ENCODE data around the gene RNF34. TPM values are rescaled to one million over a fixed set of nuclear protein-coding genes. Genes with fewer than 3 reads are reported as not detected.

RNF34 gene
- total RNA-seq (10 to 100 TPM; 26.9 to 30.9 TPM), polyA plus RNA-seq (10 to 100 TPM; 15.8 to 15.9 TPM)
- long read RNA-seq, donor 1, transcript RNF34-201 (6 exons, 2,066 nt): major isoform, 45 of 78 reads
- long read RNA-seq, donor 1, transcript RNF34-203 (7 exons, 2,051 nt): minor isoform, 5 of 78 reads
- long read RNA-seq, donor 1, partial matches to known transcripts: 6 of 78 reads
- long read RNA-seq, donor 1, other reads (novel, unspliced or antisense): 21 of 78 reads
- long read RNA-seq, donor 2, transcript RNF34-201 (6 exons, 2,066 nt): major isoform, 8 of 20 reads
- long read RNA-seq, donor 2, partial matches to known transcripts: 3 of 20 reads
- long read RNA-seq, donor 2, other reads (novel, unspliced or antisense): 9 of 20 reads

- Histone ChIP-seq H3K9me3 (ENCODE audit: control insufficient read depth, low read length) (no peaks in the 10 kb centered on the region), H3K4me1 (ENCODE audit: control insufficient read depth in 1 of 2, insufficient read depth in 2 of 2, low read length in 2 of 2) (no peaks in the 10 kb centered on the region)
Measured at GRCh38 chr12:121399391-121400331, at the start of gene RNF34. RNF34 (plus strand) TSS chr12:121400118; CDS start chr12:121400213, 95 bp downstream.

GRCh38 chr12:121351820-121352681 is 47.9 kb upstream of the RNF34 start, which contains the start of gene ANAPC5:
ANAPC5 (minus strand) TSS chr12:121352411; CDS start chr12:121352340, 71 bp downstream.
- WGBS, 2 donors: 0 to 1% methylated on average over 49 of the region's 49 CpGs
- H3K27me3 ChIP-seq (ENCODE audit: control insufficient read depth in 1 of 2, insufficient read depth in 2 of 2, low read length in 1 of 2): no peaks in the 10 kb centered on the region
- peak within 1 kb of the TSS; percentile 78 to 92 for H3K4me3 ChIP-seq (ENCODE audit: low read length in 2 of 2)
- H3K27ac ChIP-seq (ENCODE audit: low read depth in 1 of 2, low read length in 2 of 2): peak within 1 kb of the TSS in 1 of 2 donors; percentile 65
- intact Hi-C loops (cut with DNase I): loop anchor here (5.0 kb wide), 2 partner anchors 50 to 90 kb away; partner anchors contain the start of gene RNF34 (in 2 of the 2)
- no peaks in the 10 kb centered on the region for H3K9me3 ChIP-seq (ENCODE audit: control insufficient read depth, low read length)
- peak; percentile 96 to 97 for DNase-seq
- ATAC-seq (ENCODE audit: low FRiP score): peak; percentile 100
- H3K4me1 ChIP-seq (ENCODE audit: control insufficient read depth in 1 of 2, insufficient read depth in 2 of 2, low read length in 2 of 2): no peaks in the 10 kb centered on the region
- H3K36me3 ChIP-seq (ENCODE audit: control insufficient read depth in 1 of 2, insufficient read depth in 2 of 2, low read length in 1 of 2): no peaks in the 10 kb centered on the region

More at GRCh38 chr12:121399391-121400331, at the start of gene RNF34:
- Histone ChIP-seq H3K27ac (ENCODE audit: low read depth in 1 of 2, low read length in 2 of 2) (peak within 1 kb of the TSS in 1 of 2 donors; percentile 41), H3K4me3 (ENCODE audit: low read length in 2 of 2) (peak within 1 kb of the TSS; percentile 58 to 68), H3K27me3 (ENCODE audit: control insufficient read depth in 1 of 2, insufficient read depth in 2 of 2, low read length in 1 of 2) (no peaks in the 10 kb centered on the region), H3K36me3 (ENCODE audit: control insufficient read depth in 1 of 2, insufficient read depth in 2 of 2, low read length in 1 of 2) (no peaks in the 10 kb centered on the region)
- intact Hi-C loops (cut with DNase I): loop anchor here (5.0 kb wide), 1 partner anchor 47 kb away; the partner anchor contains the start of gene ANAPC5 (in 2 of the 2)
- 0% methylated on average over 77 of the region's 77 CpGs for WGBS, 2 donors
- DNase-seq (peak; percentile 99), ATAC-seq (ENCODE audit: low FRiP score) (peak; percentile 99)

GRCh38 chr12:121352682-121353018 is 47.3 kb upstream of the RNF34 start:
- Histone ChIP-seq H3K4me1 (ENCODE audit: control insufficient read depth in 1 of 2, insufficient read depth in 2 of 2, low read length in 2 of 2) (no peaks in the 10 kb centered on the region), H3K36me3 (ENCODE audit: control insufficient read depth in 1 of 2, insufficient read depth in 2 of 2, low read length in 1 of 2) (no peaks in the 10 kb centered on the region), H3K27me3 (ENCODE audit: control insufficient read depth in 1 of 2, insufficient read depth in 2 of 2, low read length in 1 of 2) (no peaks in the 10 kb centered on the region), H3K27ac (ENCODE audit: low read depth in 1 of 2, low read length in 2 of 2) (peak overlapping the region in 1 of 2 donors; percentile 21), H3K9me3 (ENCODE audit: control insufficient read depth, low read length) (no peaks in the 10 kb centered on the region), H3K4me3 (ENCODE audit: low read length in 2 of 2) (peak overlapping the region in 1 of 2 donors; percentile 43)
- DNase-seq: no peak
- peak; percentile 83 for ATAC-seq (ENCODE audit: low FRiP score)
- 0% methylated on average over 12 of the region's 12 CpGs for WGBS, 2 donors
- intact Hi-C loops (cut with DNase I): loop anchor here (5.0 kb wide), 2 partner anchors 50 to 90 kb away; partner anchors contain the start of gene RNF34 (in 2 of the 2)

- ATAC-seq (ENCODE audit: low FRiP score): no peak
- Histone ChIP-seq H3K9me3 (ENCODE audit: control insufficient read depth, low read length) (no peaks in the 10 kb centered on the region), H3K27me3 (ENCODE audit: control insufficient read depth in 1 of 2, insufficient read depth in 2 of 2, low read length in 1 of 2) (no peaks in the 10 kb centered on the region), H3K27ac (ENCODE audit: low read depth in 1 of 2, low read length in 2 of 2) (no peak overlapping the region), H3K36me3 (ENCODE audit: control insufficient read depth in 1 of 2, insufficient read depth in 2 of 2, low read length in 1 of 2) (no peaks in the 10 kb centered on the region), H3K4me3 (ENCODE audit: low read length in 2 of 2) (no peak overlapping the region), H3K4me1 (ENCODE audit: control insufficient read depth in 1 of 2, insufficient read depth in 2 of 2, low read length in 2 of 2) (no peaks in the 10 kb centered on the region)
- 91 to 93% methylated on average over 6 of the region's 6 CpGs for WGBS, 2 donors
- no peak for DNase-seq
- intact Hi-C loops (cut with DNase I): no loop called here
Measured at GRCh38 chr12:121355818-121356217, 44.1 kb upstream of the RNF34 start.

GRCh38 chr12:121356657-121357056 is 43.3 kb upstream of the RNF34 start:
- WGBS, 2 donors: 81 to 82% methylated on average over 3 of the region's 3 CpGs
- Histone ChIP-seq H3K36me3 (ENCODE audit: control insufficient read depth in 1 of 2, insufficient read depth in 2 of 2, low read length in 1 of 2) (no peaks in the 10 kb centered on the region), H3K27ac (ENCODE audit: low read depth in 1 of 2, low read length in 2 of 2) (no peak overlapping the region), H3K27me3 (ENCODE audit: control insufficient read depth in 1 of 2, insufficient read depth in 2 of 2, low read length in 1 of 2) (no peaks in the 10 kb centered on the region), H3K4me3 (ENCODE audit: low read length in 2 of 2) (no peak overlapping the region), H3K4me1 (ENCODE audit: control insufficient read depth in 1 of 2, insufficient read depth in 2 of 2, low read length in 2 of 2) (no peaks in the 10 kb centered on the region), H3K9me3 (ENCODE audit: control insufficient read depth, low read length) (no peaks in the 10 kb centered on the region)
- ATAC-seq (ENCODE audit: low FRiP score): no peak
- intact Hi-C loops (cut with DNase I): no loop called here
- DNase-seq: no peak

GRCh38 chr12:121357331-121357730 is 42.6 kb upstream of the RNF34 start:
- no peaks in the 10 kb centered on the region for H3K4me1 ChIP-seq (ENCODE audit: control insufficient read depth in 1 of 2, insufficient read depth in 2 of 2, low read length in 2 of 2)
- no peaks in the 10 kb centered on the region for H3K9me3 ChIP-seq (ENCODE audit: control insufficient read depth, low read length)
- no peak for ATAC-seq (ENCODE audit: low FRiP score)
- intact Hi-C loops (cut with DNase I): no loop called here
- WGBS, 2 donors: 71 to 74% methylated on average over 4 of the region's 4 CpGs
- no peak overlapping the region for H3K27ac ChIP-seq (ENCODE audit: low read depth in 1 of 2, low read length in 2 of 2)
- no peaks in the 10 kb centered on the region for H3K36me3 ChIP-seq (ENCODE audit: control insufficient read depth in 1 of 2, insufficient read depth in 2 of 2, low read length in 1 of 2)
- H3K4me3 ChIP-seq (ENCODE audit: low read length in 2 of 2): no peak overlapping the region
- H3K27me3 ChIP-seq (ENCODE audit: control insufficient read depth in 1 of 2, insufficient read depth in 2 of 2, low read length in 1 of 2): no peaks in the 10 kb centered on the region
- no peak for DNase-seq

- WGBS, 2 donors: 67 to 71% methylated on average over 3 of the region's 3 CpGs
- intact Hi-C loops (cut with DNase I): no loop called here
- Histone ChIP-seq H3K4me1 (ENCODE audit: control insufficient read depth in 1 of 2, insufficient read depth in 2 of 2, low read length in 2 of 2) (no peaks in the 10 kb centered on the region), H3K27me3 (ENCODE audit: control insufficient read depth in 1 of 2, insufficient read depth in 2 of 2, low read length in 1 of 2) (no peaks in the 10 kb centered on the region), H3K9me3 (ENCODE audit: control insufficient read depth, low read length) (no peaks in the 10 kb centered on the region), H3K36me3 (ENCODE audit: control insufficient read depth in 1 of 2, insufficient read depth in 2 of 2, low read length in 1 of 2) (no peaks in the 10 kb centered on the region), H3K27ac (ENCODE audit: low read depth in 1 of 2, low read length in 2 of 2) (no peak overlapping the region), H3K4me3 (ENCODE audit: low read length in 2 of 2) (no peak overlapping the region)
- ATAC-seq (ENCODE audit: low FRiP score): no peak
- DNase-seq: no peak
Measured at GRCh38 chr12:121358073-121358472, 41.8 kb upstream of the RNF34 start.

GRCh38 chr12:121364683-121365121 is 35.2 kb upstream of the RNF34 start:
- no peaks in the 10 kb centered on the region for H3K9me3 ChIP-seq (ENCODE audit: control insufficient read depth, low read length)
- ATAC-seq (ENCODE audit: low FRiP score) (no peak), DNase-seq (no peak)
- intact Hi-C loops (cut with DNase I): no loop called here
- WGBS, 2 donors: 51 to 53% methylated on average over 5 of the region's 5 CpGs
- H3K4me3 ChIP-seq (ENCODE audit: low read length in 2 of 2): no peak overlapping the region
- no peaks in the 10 kb centered on the region for H3K36me3 ChIP-seq (ENCODE audit: control insufficient read depth in 1 of 2, insufficient read depth in 2 of 2, low read length in 1 of 2)
- no peaks in the 10 kb centered on the region for H3K4me1 ChIP-seq (ENCODE audit: control insufficient read depth in 1 of 2, insufficient read depth in 2 of 2, low read length in 2 of 2)
- H3K27me3 ChIP-seq (ENCODE audit: control insufficient read depth in 1 of 2, insufficient read depth in 2 of 2, low read length in 1 of 2): no peaks in the 10 kb centered on the region
- H3K27ac ChIP-seq (ENCODE audit: low read depth in 1 of 2, low read length in 2 of 2): no peak overlapping the region

Data from aorta (tissue), 5 donors.